OCI-LY3 (cell line): ENCODE results near the gene LGI2.

Experiments
- CTCF ChIP-seq: fragments of 200-600, 300-600 bp; sonication (generic); IDR thresholded peaks from 2 replicates; pipeline ENCODE4 v1.5.1; 2014; ENCODE audit warnings: antibody characterized with exemption, low read length, low read depth
- EZH2phosphoT487 ChIP-seq: fragments of 200-600 bp; shearing (Covaris generic); IDR thresholded peaks from 2 replicates; pipeline ENCODE4 v1.6.1; 2018; ENCODE audit warnings: antibody characterized with exemption, mixed run types, low read depth

GRCh38 chr4:25060241-25060962 lies 29.7 kb upstream of the LGI2 start:
- TF ChIP-seq CTCF (no peak), EZH2phosphoT487 (no peak)
